Ovary (tissue), 9 donors: ENCODE results near the gene NKAP. TPM values are rescaled to one million over a fixed set of nuclear protein-coding genes. Genes with fewer than 3 reads are reported as not detected.

Source experiments
- DNase-seq, 5 donors: peaks; one replicate each; pipeline ENCODE4 v3.0.0-alpha.2; 2019 to 2020
- H3K27ac ChIP-seq, 2 donors: fragments of 200-600 bp; one replicate each; pipeline versions ENCODE4 v1.5.1 to v1.8.0; 2019 to 2022
- H3K27me3 ChIP-seq: fragments of 200-600 bp; one replicate; pipeline ENCODE4 v1.8.0; 2022
- H3K36me3 ChIP-seq: fragments of 200-600 bp; sonication (generic); one replicate; pipeline ENCODE4 v1.5.1; 2019
- H3K4me1 ChIP-seq: one replicate; pipeline ENCODE4 v1.8.1; 2013; ENCODE audit warnings: mild to moderate bottlenecking, moderate library complexity; ENCODE audit not compliant: insufficient read depth
- H3K4me3 ChIP-seq: fragments of 200-600 bp; sonication (generic); one replicate; pipeline ENCODE4 v1.5.1; 2017
- H3K9me3 ChIP-seq, 2 donors: fragments of 200-600 bp in 1 of 2; sonication (generic) in 1 of 2; one replicate each; pipeline versions ENCODE4 v1.5.1 to v1.8.1; 2013 to 2019; ENCODE audit warnings: mild to moderate bottlenecking in 1 of 2, moderate library complexity in 1 of 2
- CTCF ChIP-seq, 3 donors: fragments of 450-650 bp in 2 of 3; fragments of 200-600 bp in 1 of 3; IDR thresholded peaks; one replicate each; pipeline versions ENCODE4 v1.5.1 to v1.8.0; 2016 to 2022; ENCODE audit warnings: antibody characterized with exemption in 3 of 3, mild to moderate bottlenecking in 1 of 3
- EP300 ChIP-seq: sonication (generic); formaldehyde crosslinking; IDR thresholded peaks from one replicate; pipeline ENCODE4 v1.6.1; 2017; ENCODE audit warnings: antibody characterized with exemption
- POLR2A ChIP-seq: fragments of 450-650 bp; IDR thresholded peaks from one replicate; pipeline ENCODE4 v1.6.1; 2017; ENCODE audit warnings: antibody characterized with exemption, mild to moderate bottlenecking, moderate library complexity
- WGBS, 3 donors: extraction: QIAGEN DNeasy Blood & Tissue Kit in 1 of 3; methylation state at CpG; one replicate each; pipeline versions ENCODE4 v1.1.5 to v1.1.7; 2013 to 2017; 5-methylcytosine and 5-hydroxymethylcytosine counted together
- intact Hi-C, 4 donors: fragments of 100-400 bp; cut with DNase I; formaldehyde crosslinking; loops; one replicate each; pipeline versions ENCODE4 v1.11.0 to v1.15.1; 2022 to 2023
- polyA plus RNA-seq, 2 donors: library from polyadenylated mRNA; stranded (reverse); fragments of 200-250 nt in 1 of 2; fragments of 350-450 nt in 1 of 2; fragmentation: Illumina TruSeq in 1 of 2; extraction: RNeasy Lipid Tissue Mini Kit (QIAGEN cat#74804) in 1 of 2; gene quantifications; one replicate each; pipeline ENCODE4 v1.2.3, GENCODE V29; 2013 to 2014
- total RNA-seq, 7 donors: library from RNA; depleted of rRNA in 2 of 7; stranded (reverse); fragments of >200 nt in 2 of 7; fragmentation: NEBNext Ultra II Directional in 3 of 7; extraction: Animal tissue kit (Norgen Biotek cat#: 25700) in 3 of 7; gene quantifications; one replicate each; pipeline versions ENCODE4 v1.1.0 to v1.2.4, GENCODE V29; 2016 to 2023
- donor health status: DM: no; HTN: no; CAD: no; lungs with moderate emphysema.
- donor health status: DM: no; HTN: no; CAD: no.
- donor health status: Bipolar disorder and iron deficiency.
- donor health status: DM: yes; HTN: yes; CAD: no.
- donor health status: DM: no; HTN: no; CAD: no.
- donor health status: DM: yes; HTN: yes; CAD: no.

NKAP gene
- total and polyA plus RNA-seq, 9 donors: 7.1 to 16.0 (median 10.8) TPM

GRCh38 chrX:119989905-119990555 lies 46.5 kb upstream of the NKAP start:
- H3K4me3 ChIP-seq: no peak overlapping the region
- H3K27me3 ChIP-seq: no peaks in the 10 kb centered on the region
- no peak overlapping the region for H3K27ac ChIP-seq

GRCh38 chrX:119986203-119986602 lies 42.7 kb upstream of the NKAP start:
- no peak overlapping the region for H3K4me3 ChIP-seq
- no peak overlapping the region for H3K27ac ChIP-seq
- no peaks in the 10 kb centered on the region for H3K4me1 ChIP-seq
- no peak for TF ChIP-seq POLR2A
- no peak for TF ChIP-seq CTCF (IDR thresholded peaks at IDR 0.05)
- TF ChIP-seq EP300: no peak
- no peaks in the 10 kb centered on the region for H3K36me3 ChIP-seq
- no peaks in the 10 kb centered on the region for H3K27me3 ChIP-seq
- DNase-seq: no peak
- H3K9me3 ChIP-seq: no peaks in the 10 kb centered on the region
- 78 to 86% (median 81%) methylated on average over 3 of the region's 3 CpGs for WGBS, 3 donors
- intact Hi-C loops: no loop called here

More at GRCh38 chrX:119989905-119990555, 46.5 kb upstream of the NKAP start:
- no peaks in the 10 kb centered on the region for H3K9me3 ChIP-seq
- 34 to 42% (median 39%) methylated on average over 18 of the region's 18 CpGs for WGBS, 3 donors
- DNase-seq: no peak
- no peak for TF ChIP-seq POLR2A
- TF ChIP-seq CTCF (IDR thresholded peaks at IDR 0.05): no peak
- TF ChIP-seq EP300: no peak
- intact Hi-C loops: no loop called here
- H3K4me1 ChIP-seq: no peaks in the 10 kb centered on the region
- H3K36me3 ChIP-seq: no peaks in the 10 kb centered on the region

- WGBS, 3 donors: 26 to 37% (median 26%) methylated on average over 5 of the region's 5 CpGs
- intact Hi-C loops: no loop called here
- no peaks in the 10 kb centered on the region for H3K9me3 ChIP-seq
Observed at GRCh38 chrX:119984652-119985051, 41.1 kb upstream of the NKAP start.

GRCh38 chrX:119983494-119983893 lies 39.9 kb upstream of the NKAP start:
- DNase-seq: no peak
- H3K36me3 ChIP-seq: no peaks in the 10 kb centered on the region
- 66 to 76% (median 71%) methylated on average over 2 of the region's 2 CpGs for WGBS, 3 donors
- H3K27me3 ChIP-seq: no peaks in the 10 kb centered on the region
- H3K4me1 ChIP-seq: no peaks in the 10 kb centered on the region
- H3K9me3 ChIP-seq: no peaks in the 10 kb centered on the region
- H3K4me3 ChIP-seq: no peak overlapping the region
- no peak overlapping the region for H3K27ac ChIP-seq
- intact Hi-C loops: no loop called here
- no peak for TF ChIP-seq CTCF (IDR thresholded peaks at IDR 0.05)
- no peak for TF ChIP-seq POLR2A
- no peak for TF ChIP-seq EP300

More at GRCh38 chrX:119984652-119985051, 41.1 kb upstream of the NKAP start:
- no peak for DNase-seq
- no peak overlapping the region for H3K4me3 ChIP-seq
- no peaks in the 10 kb centered on the region for H3K36me3 ChIP-seq
- no peak overlapping the region for H3K27ac ChIP-seq
- H3K4me1 ChIP-seq: no peaks in the 10 kb centered on the region
- TF ChIP-seq POLR2A (no peak), CTCF (IDR thresholded peaks at IDR 0.05) (no peak)
- no peaks in the 10 kb centered on the region for H3K27me3 ChIP-seq
